ENCODE data around the gene NIPBL.
"Not testable (repeated sequence)": the region's sequence is repeated elsewhere in the genome, so short reads cannot be mapped to it uniquely, and the experiment has no call there.

Gene NIPBL

GRCh38 chr5:36876299-36876964 lies at the start of gene NIPBL:
NIPBL (plus strand) TSS chr5:36876769; CDS start chr5:36953697, 76,928 bp downstream.
- DNase-seq (ENCODE audit: insufficient read length, low spot score) (peak; percentile 53), FAIRE-seq (peak; percentile 90)

GRCh38 chr5:36832274-36832673 lies 44.3 kb upstream of the NIPBL start:
- DNase-seq (ENCODE audit: insufficient read length, low spot score) = no peak
- FAIRE-seq = no peak

GRCh38 chr5:36836831-36837230 lies 39.7 kb upstream of the NIPBL start:
- FAIRE-seq (no peak), DNase-seq (ENCODE audit: insufficient read length, low spot score) (no peak)

- DNase-seq (ENCODE audit: insufficient read length, low spot score) (no peak), FAIRE-seq (no peak)
Measured at GRCh38 chr5:36839489-36840476, 36.8 kb upstream of the NIPBL start.

- DNase-seq (ENCODE audit: insufficient read length, low spot score) (no peak), FAIRE-seq (no peak)
Measured at GRCh38 chr5:36841677-36842076, 34.9 kb upstream of the NIPBL start.

- no peak for FAIRE-seq
- DNase-seq (ENCODE audit: insufficient read length, low spot score) = no peak
Measured at GRCh38 chr5:36842087-36842486, 34.5 kb upstream of the NIPBL start.

GRCh38 chr5:36844305-36844704 lies 32.3 kb upstream of the NIPBL start:
- no peak for DNase-seq (ENCODE audit: insufficient read length, low spot score)
- FAIRE-seq = no peak

GRCh38 chr5:36848545-36848944 lies 28.0 kb upstream of the NIPBL start:
- not testable (repeated sequence) for FAIRE-seq; DNase-seq (ENCODE audit: insufficient read length, low spot score)

- DNase-seq (ENCODE audit: insufficient read length, low spot score); FAIRE-seq: not testable (repeated sequence)
Measured at GRCh38 chr5:36852903-36853302, 23.7 kb upstream of the NIPBL start.

GRCh38 chr5:36854402-36855140 lies 22.0 kb upstream of the NIPBL start:
- DNase-seq (ENCODE audit: insufficient read length, low spot score) = no peak
- FAIRE-seq = peak; percentile 53

GRCh38 chr5:36855141-36855495 lies 21.5 kb upstream of the NIPBL start:
- no peak for FAIRE-seq
- no peak for DNase-seq (ENCODE audit: insufficient read length, low spot score)

- DNase-seq (ENCODE audit: insufficient read length, low spot score) = no peak
- FAIRE-seq = no peak
Measured at GRCh38 chr5:36861871-36862270, 14.7 kb upstream of the NIPBL start.

- peak; percentile 76 for FAIRE-seq
- peak; percentile 37 for DNase-seq (ENCODE audit: insufficient read length, low spot score)
Measured at GRCh38 chr5:36870399-36871040, 6.0 kb upstream of the NIPBL start.

GRCh38 chr5:36874465-36874864 lies 2.1 kb upstream of the NIPBL start:
- FAIRE-seq = no peak

GRCh38 chr5:36875051-36875789 lies 1.3 kb upstream of the NIPBL start:
- DNase-seq (ENCODE audit: insufficient read length, low spot score) = no peak
- FAIRE-seq = no peak

More at GRCh38 chr5:36874465-36874864, 2.1 kb upstream of the NIPBL start:
- no peak for DNase-seq (ENCODE audit: insufficient read length, low spot score)

- DNase-seq (ENCODE audit: insufficient read length, low spot score) (no peak), FAIRE-seq (peak; percentile 79)
Measured at GRCh38 chr5:36875790-36876298, 725 bp upstream of the NIPBL start.

- FAIRE-seq (peak; percentile 4), DNase-seq (ENCODE audit: insufficient read length, low spot score) (no peak)
Measured at GRCh38 chr5:36876965-36877666, 547 bp downstream of the NIPBL start.

GRCh38 chr5:36877667-36878391 lies 1.3 kb downstream of the NIPBL start:
- FAIRE-seq = peak; percentile 62
- no peak for DNase-seq (ENCODE audit: insufficient read length, low spot score)
